Transverse colon (tissue), 4 donors: ENCODE measurements around the gene CST9.

Experiments used
- EP300 ChIP-seq: sonication (generic); formaldehyde crosslinking; IDR thresholded peaks from one replicate; pipeline ENCODE4 v1.6.1; 2017; ENCODE audit warnings: antibody characterized with exemption, low read depth
- POLR2A ChIP-seq: fragments of 450-650 bp; IDR thresholded peaks from one replicate; pipeline ENCODE4 v1.6.1; 2016; ENCODE audit warnings: antibody characterized with exemption, mild to moderate bottlenecking, moderate library complexity
- POLR2AphosphoS5 ChIP-seq, 3 donors: sonication (generic); formaldehyde crosslinking; IDR thresholded peaks; one replicate each; pipeline ENCODE4 v1.6.1; 2016; ENCODE audit warnings: antibody characterized with exemption in 3 of 3
- TF ChIP-seq, protein P1 (sequence below), 5 experiments: fragments of 200-600 bp in 3 of 5; fragments of 450-650 bp in 2 of 5; sonication (generic) in 3 of 5; IDR thresholded peaks; 1 replicate in 2 of 5; 2 replicates in 3 of 5; pipeline ENCODE4 v1.5.1; 2016 to 2017; ENCODE audit warnings: antibody characterized with exemption in 5 of 5, inconsistent platforms in 3 of 5, mild to moderate bottlenecking in 2 of 5, moderate library complexity in 1 of 5

DNA sequence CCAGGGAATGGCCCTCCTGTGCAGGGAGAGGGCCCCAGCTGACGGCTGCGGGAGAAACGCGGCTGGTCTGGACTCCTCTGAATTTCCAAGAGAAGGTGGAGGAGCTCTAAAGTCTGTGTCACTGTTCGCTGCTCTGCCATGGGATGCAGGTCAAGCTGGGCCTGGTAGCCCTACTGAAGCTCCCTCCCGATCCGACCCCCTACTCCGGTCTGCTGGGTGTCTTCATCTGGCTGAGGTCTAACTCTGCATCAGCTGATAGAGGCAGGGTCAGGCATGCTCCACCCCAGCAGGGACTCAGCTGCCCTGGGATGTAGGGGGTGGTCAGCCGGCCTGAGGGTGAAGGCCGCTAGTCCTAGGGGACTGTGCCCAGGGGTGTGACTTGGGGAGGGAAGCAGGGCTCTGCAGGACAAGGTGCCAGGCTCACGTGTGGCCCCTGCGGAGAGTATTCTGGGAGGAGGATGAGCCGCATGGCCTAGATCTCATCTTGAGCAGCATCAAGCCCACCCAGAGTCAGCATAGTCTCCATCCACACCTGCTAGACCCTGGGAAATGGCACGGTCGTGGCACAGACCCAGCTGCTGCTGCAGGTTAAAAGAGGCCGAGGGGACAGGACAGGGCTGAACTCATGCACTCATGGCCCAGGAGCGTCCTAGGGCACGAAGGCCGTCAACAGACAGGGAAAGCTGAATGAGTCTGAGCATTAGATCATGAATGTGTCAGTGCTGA, 30.6 kb upstream of the CST9 start:
- TF ChIP-seq, protein P1, sequence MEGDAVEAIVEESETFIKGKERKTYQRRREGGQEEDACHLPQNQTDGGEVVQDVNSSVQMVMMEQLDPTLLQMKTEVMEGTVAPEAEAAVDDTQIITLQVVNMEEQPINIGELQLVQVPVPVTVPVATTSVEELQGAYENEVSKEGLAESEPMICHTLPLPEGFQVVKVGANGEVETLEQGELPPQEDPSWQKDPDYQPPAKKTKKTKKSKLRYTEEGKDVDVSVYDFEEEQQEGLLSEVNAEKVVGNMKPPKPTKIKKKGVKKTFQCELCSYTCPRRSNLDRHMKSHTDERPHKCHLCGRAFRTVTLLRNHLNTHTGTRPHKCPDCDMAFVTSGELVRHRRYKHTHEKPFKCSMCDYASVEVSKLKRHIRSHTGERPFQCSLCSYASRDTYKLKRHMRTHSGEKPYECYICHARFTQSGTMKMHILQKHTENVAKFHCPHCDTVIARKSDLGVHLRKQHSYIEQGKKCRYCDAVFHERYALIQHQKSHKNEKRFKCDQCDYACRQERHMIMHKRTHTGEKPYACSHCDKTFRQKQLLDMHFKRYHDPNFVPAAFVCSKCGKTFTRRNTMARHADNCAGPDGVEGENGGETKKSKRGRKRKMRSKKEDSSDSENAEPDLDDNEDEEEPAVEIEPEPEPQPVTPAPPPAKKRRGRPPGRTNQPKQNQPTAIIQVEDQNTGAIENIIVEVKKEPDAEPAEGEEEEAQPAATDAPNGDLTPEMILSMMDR (IDR thresholded peaks at IDR 0.05), result no peak
- TF ChIP-seq EP300 (no peak), POLR2A (no peak), POLR2AphosphoS5 (IDR thresholded peaks at IDR 0.05) (no peak)
